ENCODE measurements around the gene STK35. TPM values are rescaled to one million over a fixed set of nuclear protein-coding genes. Genes with fewer than 3 reads are reported as not detected.

STK35 gene
- total and polyA plus RNA-seq, 7 donors, result 2.5 to 8.3 (median 4.8) TPM

DNA sequence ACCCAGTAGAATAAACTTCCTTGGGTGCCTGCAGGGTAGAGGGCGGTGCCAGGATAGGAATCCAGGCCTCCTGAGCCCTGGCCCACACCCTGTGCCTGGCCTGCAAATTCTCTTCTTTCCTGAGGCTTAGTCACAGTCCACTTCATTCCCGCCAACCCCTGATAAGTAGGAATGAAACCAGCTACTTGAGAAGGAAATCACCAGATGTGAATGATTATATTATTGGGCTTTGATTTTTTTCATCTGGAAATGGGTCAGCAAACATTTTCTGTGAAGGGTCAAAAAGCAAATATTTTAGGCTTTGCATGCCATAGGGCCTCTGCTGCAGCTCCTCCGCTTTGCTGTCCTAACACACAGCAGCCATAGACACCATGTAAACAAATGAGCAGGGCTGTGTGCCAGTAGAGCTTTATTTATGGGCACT, 50.2 kb downstream of the STK35 start:
- H3K27ac ChIP-seq, result no peak overlapping the region
- WGBS, 3 donors, result 80 to 82% (median 82%) methylated on average over 3 of the region's 3 CpGs
- peak in 1 of 4 donors; percentile 37 for ATAC-seq
- no peaks in the 10 kb centered on the region for H3K9me3 ChIP-seq
- TF ChIP-seq CTCF (IDR thresholded peaks at IDR 0.05), result no peak
- H3K4me3 ChIP-seq, result no peak overlapping the region
- H3K27me3 ChIP-seq (ENCODE audit: insufficient read depth in 3 of 3, low read length in 2 of 3), result no peaks in the 10 kb centered on the region
- intact Hi-C loops (cut with DNase I), result no loop called here
- no peak for DNase-seq
- peaks cover 0 to 5% of the 10 kb centered on the region in 2 donors for H3K36me3 ChIP-seq (ENCODE audit: insufficient read depth in 1 of 2, low read depth in 1 of 2)
- H3K4me1 ChIP-seq, result no peaks in the 10 kb centered on the region

GRCh38 chr20:2152317-2152716, 50.7 kb downstream of the STK35 start:
- 59 to 73% (median 61%) methylated on average over 3 of the region's 3 CpGs for WGBS, 3 donors
- no peak overlapping the region for H3K27ac ChIP-seq
- no peaks in the 10 kb centered on the region for H3K9me3 ChIP-seq
- ATAC-seq (no peak), DNase-seq (no peak)
- H3K36me3 ChIP-seq (ENCODE audit: insufficient read depth in 1 of 2, low read depth in 1 of 2), result peaks cover 0 to under 1% of the 10 kb centered on the region in 2 donors
- intact Hi-C loops (cut with DNase I), result no loop called here
- no peaks in the 10 kb centered on the region for H3K27me3 ChIP-seq (ENCODE audit: insufficient read depth in 3 of 3, low read length in 2 of 3)
- no peak for TF ChIP-seq CTCF (IDR thresholded peaks at IDR 0.05)
- H3K4me3 ChIP-seq, result no peak overlapping the region
- H3K4me1 ChIP-seq, result no peaks in the 10 kb centered on the region

- no peaks in the 10 kb centered on the region for H3K4me1 ChIP-seq
- H3K27ac ChIP-seq, result no peak overlapping the region
- no peak for DNase-seq
- no peak overlapping the region for H3K4me3 ChIP-seq
- intact Hi-C loops (cut with DNase I), result no loop called here
- no peak for TF ChIP-seq CTCF (IDR thresholded peaks at IDR 0.05)
- WGBS, 3 donors, result 92 to 95% (median 92%) methylated on average over 4 of the region's 4 CpGs
- no peaks in the 10 kb centered on the region for H3K36me3 ChIP-seq (ENCODE audit: insufficient read depth in 1 of 2, low read depth in 1 of 2)
- H3K27me3 ChIP-seq (ENCODE audit: insufficient read depth in 3 of 3, low read length in 2 of 3), result no peaks in the 10 kb centered on the region
- no peak for ATAC-seq
- no peaks in the 10 kb centered on the region for H3K9me3 ChIP-seq
These were observed 51.7 kb downstream of the STK35 start for GRCh38 chr20:2153326-2153725.

GRCh38 chr20:2156224-2156623, 54.6 kb downstream of the STK35 start:
- ATAC-seq (no peak), DNase-seq (no peak)
- H3K9me3 ChIP-seq, result no peaks in the 10 kb centered on the region
- 90 to 93% (median 92%) methylated on average over 4 of the region's 4 CpGs for WGBS, 3 donors
- H3K27ac ChIP-seq, result no peak overlapping the region
- TF ChIP-seq CTCF (IDR thresholded peaks at IDR 0.05), result no peak
- H3K4me3 ChIP-seq, result no peak overlapping the region
- no peaks in the 10 kb centered on the region for H3K36me3 ChIP-seq (ENCODE audit: insufficient read depth in 1 of 2, low read depth in 1 of 2)
- H3K4me1 ChIP-seq, result no peaks in the 10 kb centered on the region
- intact Hi-C loops (cut with DNase I), result no loop called here
- no peaks in the 10 kb centered on the region for H3K27me3 ChIP-seq (ENCODE audit: insufficient read depth in 3 of 3, low read length in 2 of 3)

Data from psoas muscle (tissue), 8 donors.